Stimulated activated effector memory CD8-positive, alpha-beta T cell treated with anti-CD3 and anti-CD28 coated beads, Interleukin-12 subunit alpha, Interleukin-12 subunit beta, amount 100 ng/mL, for 72 hours (primary cell): ENCODE results near the gene TEX44.

Experiments used
- ATAC-seq: fragments of 150-1000 bp; cut with Tn5 transposase; 2 replicates; pipeline ENCODE4 v1.10.0; 2021
- DNase-seq, 2 donors: peaks; one replicate each; pipeline ENCODE4 v3.0.0; 2021 to 2022; ENCODE audit warnings: low spot score in 2 of 2
- H3K27ac Mint-ChIP-seq: one replicate; pipeline ENCODE4 v1.8.0; 2022; ENCODE audit warnings: mild to moderate bottlenecking, mixed read lengths
- H3K36me3 Mint-ChIP-seq: one replicate; pipeline ENCODE4 v1.8.0; 2022; ENCODE audit warnings: mild to moderate bottlenecking, mixed read lengths
- H3K4me1 Mint-ChIP-seq: one replicate; pipeline ENCODE4 v1.8.0; 2022; ENCODE audit warnings: mixed read lengths
- H3K4me3 Mint-ChIP-seq: one replicate; pipeline ENCODE4 v1.8.0; 2022; ENCODE audit warnings: mild to moderate bottlenecking, mixed read lengths
- H3K9me3 Mint-ChIP-seq: one replicate; pipeline ENCODE4 v1.8.0; 2022; ENCODE audit warnings: mixed read lengths

Gene TEX44

DNA sequence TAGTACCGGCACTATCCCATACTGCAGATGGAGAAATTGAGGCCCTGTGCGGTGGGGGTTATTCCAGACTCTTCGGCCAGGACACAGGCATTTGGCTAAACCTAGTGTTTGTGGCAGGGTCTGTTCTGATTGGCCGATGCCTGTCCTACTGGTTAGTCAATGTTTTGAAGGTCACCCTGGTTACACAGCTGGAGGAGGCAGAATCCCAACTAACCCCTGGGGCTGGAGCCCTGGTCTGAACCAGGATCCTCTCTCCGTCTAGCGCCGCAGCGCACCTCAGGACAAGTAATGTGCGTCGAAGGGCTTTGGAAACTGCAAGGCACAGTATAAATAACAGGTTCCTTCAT is 19.4 kb downstream of the TEX44 start:
- peak; percentile 0 for ATAC-seq
- Mint-ChIP-seq H3K27ac (peak overlapping the region; percentile 99), H3K36me3 (peaks cover 38% of the 10 kb centered on the region), H3K4me3 (peak overlapping the region; percentile 92), H3K4me1 (peaks cover 39% of the 10 kb centered on the region), H3K9me3 (no peaks in the 10 kb centered on the region)
- no peak for DNase-seq

DNA sequence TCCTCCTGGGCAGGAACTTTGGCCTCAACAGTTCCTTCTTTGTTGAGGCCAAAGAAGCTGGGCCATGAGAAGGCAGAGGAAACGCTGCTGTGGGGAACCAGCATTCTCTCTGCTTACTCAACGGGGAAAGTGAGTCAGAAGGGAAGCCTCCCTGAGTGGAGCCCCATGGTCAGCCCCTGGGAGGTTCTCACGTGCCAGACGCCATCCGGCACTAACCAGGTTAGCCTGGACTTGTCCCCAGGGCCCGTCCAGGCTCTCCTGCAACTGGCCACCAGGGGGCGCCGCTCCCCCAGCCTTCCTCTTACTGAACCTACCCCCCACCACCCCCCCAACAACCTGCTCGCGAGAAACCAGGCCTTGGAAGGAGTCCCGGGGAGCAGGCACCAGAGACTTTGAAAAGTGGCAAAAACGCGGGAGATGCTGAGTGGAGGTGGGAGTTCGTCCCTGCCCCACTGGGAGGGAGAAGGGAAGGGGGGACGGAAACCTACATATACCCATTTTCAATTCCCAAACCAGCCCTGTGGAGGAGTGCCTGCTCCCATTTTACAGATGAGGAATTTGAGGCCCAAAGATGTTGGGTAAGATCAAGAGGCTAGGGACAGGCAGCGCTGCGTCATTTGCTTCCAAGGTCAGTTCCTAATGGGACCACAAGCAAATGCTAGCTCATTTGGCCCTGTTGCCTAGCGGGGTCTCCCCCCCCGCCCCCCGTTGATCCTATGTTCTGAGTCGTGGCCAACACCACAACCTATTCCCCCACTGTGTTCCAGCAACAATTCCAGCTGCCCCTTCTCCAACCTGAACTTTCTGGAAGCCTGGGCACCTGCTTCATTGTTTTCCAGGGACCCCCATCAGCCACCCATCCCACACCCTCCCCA is 20.0 kb downstream of the TEX44 start:
- H3K9me3 Mint-ChIP-seq: no peaks in the 10 kb centered on the region
- H3K4me1 Mint-ChIP-seq: peaks cover 39% of the 10 kb centered on the region
- peaks cover 34% of the 10 kb centered on the region for H3K36me3 Mint-ChIP-seq
- ATAC-seq (peak; percentile 86), DNase-seq (peak; percentile 92 to 95)
- peak overlapping the region; percentile 92 for H3K4me3 Mint-ChIP-seq
- peak overlapping the region; percentile 99 for H3K27ac Mint-ChIP-seq

DNA sequence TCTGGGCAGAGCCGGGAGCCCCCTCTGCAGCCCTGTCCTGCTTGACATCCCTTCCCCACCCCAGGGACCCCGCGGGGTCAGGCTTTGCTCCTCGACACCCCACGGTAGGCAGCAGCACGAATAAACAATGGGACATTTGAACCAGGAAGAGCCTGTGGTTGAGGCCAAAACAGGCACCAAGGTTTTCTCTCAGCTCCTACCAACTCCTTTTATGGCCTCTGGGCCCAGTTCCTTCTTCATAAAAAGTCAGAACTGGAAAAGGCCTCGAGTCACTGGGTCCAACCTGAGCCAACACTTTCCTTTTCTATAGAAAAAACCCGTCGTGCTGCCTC is 20.6 kb downstream of the TEX44 start:
- ATAC-seq: no peak
- peak overlapping the region; percentile 92 for H3K4me3 Mint-ChIP-seq
- peaks cover 39% of the 10 kb centered on the region for H3K4me1 Mint-ChIP-seq
- no peaks in the 10 kb centered on the region for H3K9me3 Mint-ChIP-seq
- DNase-seq: no peak
- peaks cover 34% of the 10 kb centered on the region for H3K36me3 Mint-ChIP-seq
- peak overlapping the region; percentile 99 for H3K27ac Mint-ChIP-seq

DNA sequence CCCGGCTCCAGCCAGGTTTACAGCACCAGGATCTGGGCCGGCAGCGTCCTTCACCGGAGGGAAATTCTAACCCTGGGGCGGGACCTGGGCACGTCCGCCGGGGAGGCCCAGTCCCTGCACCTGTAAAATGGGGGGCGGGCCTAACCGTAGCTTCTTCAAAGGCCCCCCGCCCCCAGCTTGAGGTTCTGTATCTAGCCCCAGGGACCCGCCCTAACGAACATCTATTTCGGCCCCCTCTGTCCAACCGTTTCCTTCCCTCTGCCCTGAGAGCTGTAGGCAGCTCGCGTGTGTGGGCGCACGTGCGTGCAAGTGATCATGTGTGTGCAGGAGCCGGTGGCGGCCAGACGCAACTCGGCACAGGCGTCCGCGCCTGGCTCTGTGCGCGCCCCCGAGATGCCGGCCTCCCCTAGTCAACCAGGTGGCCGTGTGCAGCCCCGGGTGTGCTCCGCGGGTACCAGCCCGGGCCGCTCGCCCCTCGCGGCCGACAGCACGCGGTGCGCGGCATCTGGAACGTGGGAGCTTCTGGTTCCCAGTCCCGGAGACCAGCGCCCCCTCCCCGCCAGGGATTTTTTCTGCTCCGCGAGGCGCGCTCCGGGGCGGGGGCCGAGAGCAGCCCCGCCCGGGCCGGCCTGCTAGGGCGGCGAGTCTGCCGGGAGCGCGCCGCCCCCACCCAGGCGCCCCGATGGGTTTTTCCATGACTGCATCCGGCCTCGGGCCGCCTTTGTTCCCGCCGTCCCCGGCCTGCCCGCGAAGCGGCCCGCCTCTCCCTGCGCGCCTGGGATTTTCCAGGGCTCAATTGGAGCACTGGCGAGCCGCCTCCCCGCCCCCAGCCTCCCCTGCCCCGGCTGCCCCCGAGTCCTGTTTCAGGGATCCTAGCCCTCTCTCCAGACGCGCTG is 21.2 kb downstream of the TEX44 start:
- peak overlapping the region; percentile 92 for H3K4me3 Mint-ChIP-seq
- ATAC-seq (peak; percentile 76), DNase-seq (peak; percentile 77 to 89)
- peaks cover 34% of the 10 kb centered on the region for H3K36me3 Mint-ChIP-seq
- H3K4me1 Mint-ChIP-seq: peaks cover 39% of the 10 kb centered on the region
- no peaks in the 10 kb centered on the region for H3K9me3 Mint-ChIP-seq
- peak overlapping the region; percentile 99 for H3K27ac Mint-ChIP-seq

DNA sequence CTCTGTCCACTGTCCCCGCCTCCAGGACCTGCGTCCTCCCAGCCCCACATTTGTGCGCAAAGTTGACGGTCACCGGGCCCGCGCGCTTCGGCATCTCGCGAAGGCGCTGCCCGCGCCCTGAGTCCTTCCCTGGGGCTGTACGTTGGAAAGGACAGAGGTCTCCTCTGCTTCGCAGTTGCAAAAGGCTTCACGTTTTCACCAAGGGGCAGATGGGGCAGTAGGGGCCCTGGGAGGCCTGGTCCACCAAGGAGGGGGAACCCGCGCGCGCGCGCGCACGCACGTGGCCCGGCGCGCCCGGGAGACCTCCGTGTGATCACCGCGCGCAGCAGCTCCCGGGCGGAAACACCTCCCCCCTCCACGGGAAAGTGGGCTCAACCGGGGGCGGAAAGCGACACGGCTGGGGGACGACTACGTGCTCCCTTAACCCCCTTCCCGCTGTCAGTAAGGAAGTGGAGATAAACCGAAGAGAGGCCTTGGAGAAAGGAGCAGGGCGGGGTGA is 21.9 kb downstream of the TEX44 start:
- peak overlapping the region; percentile 99 for H3K27ac Mint-ChIP-seq
- no peak for DNase-seq
- no peaks in the 10 kb centered on the region for H3K9me3 Mint-ChIP-seq
- H3K36me3 Mint-ChIP-seq: peaks cover 34% of the 10 kb centered on the region
- ATAC-seq: peak; percentile 1
- H3K4me3 Mint-ChIP-seq: peak overlapping the region; percentile 92
- H3K4me1 Mint-ChIP-seq: peaks cover 39% of the 10 kb centered on the region

DNA sequence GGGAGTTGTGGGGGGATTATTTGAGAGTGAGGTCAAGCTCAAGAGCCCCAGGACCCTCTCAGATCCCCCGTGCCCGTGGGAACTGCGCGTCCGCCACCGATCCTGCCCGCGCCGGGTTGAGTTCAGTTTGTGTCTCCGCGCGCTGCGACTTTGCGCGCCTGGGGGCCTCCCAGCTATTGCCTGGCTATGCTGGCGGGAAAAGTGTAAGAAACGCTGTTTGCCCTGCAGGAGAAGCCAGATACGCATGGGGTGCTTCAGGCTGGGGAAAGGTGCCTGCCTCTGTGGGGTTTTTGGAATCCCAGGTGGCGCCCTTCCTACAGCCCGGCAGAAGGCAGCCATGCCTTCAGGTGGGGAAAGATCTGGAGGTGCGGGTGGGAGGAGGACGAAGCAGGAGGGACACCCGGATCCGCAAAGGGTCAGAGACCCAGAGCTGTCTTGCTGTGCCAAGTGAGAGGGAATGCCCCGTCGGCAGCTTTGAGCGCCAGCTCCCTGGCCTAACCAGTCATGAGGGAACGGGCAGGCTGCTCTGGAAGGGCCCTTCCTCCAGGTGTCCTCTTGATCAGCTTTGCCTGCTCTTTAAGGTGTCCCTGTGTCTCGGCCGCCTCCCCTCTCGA is 22.5 kb downstream of the TEX44 start:
- Mint-ChIP-seq H3K4me3 (peak overlapping the region; percentile 92), H3K36me3 (peaks cover 34% of the 10 kb centered on the region), H3K27ac (peak overlapping the region; percentile 99), H3K4me1 (peaks cover 39% of the 10 kb centered on the region), H3K9me3 (no peaks in the 10 kb centered on the region)
- DNase-seq (peak in 1 of 2 donors; percentile 56), ATAC-seq (no peak)

DNA sequence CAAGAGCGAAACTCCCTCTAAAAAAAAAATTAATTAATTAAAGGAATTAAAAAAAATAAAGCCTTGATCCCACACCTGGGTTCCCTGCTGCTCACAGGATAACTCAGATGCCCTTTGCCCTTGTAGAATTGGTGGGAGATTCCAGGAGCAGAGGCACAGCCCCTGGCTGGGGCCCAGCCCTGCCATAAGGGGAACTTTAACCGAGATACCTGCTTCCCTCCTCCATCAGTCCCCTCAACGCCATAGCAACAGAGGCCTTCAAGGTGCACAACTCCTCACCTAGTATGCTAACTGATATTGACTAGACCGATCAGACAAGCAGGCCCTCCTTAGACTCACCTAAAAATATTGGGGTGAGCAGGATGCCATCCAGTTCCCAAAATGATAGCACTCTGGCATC is 23.6 kb downstream of the TEX44 start:
- no peak for DNase-seq
- no peak for ATAC-seq
- Mint-ChIP-seq H3K4me3 (peak overlapping the region; percentile 6), H3K27ac (peak overlapping the region; percentile 32), H3K9me3 (no peaks in the 10 kb centered on the region), H3K4me1 (peaks cover 28% of the 10 kb centered on the region), H3K36me3 (peaks cover 34% of the 10 kb centered on the region)

DNA sequence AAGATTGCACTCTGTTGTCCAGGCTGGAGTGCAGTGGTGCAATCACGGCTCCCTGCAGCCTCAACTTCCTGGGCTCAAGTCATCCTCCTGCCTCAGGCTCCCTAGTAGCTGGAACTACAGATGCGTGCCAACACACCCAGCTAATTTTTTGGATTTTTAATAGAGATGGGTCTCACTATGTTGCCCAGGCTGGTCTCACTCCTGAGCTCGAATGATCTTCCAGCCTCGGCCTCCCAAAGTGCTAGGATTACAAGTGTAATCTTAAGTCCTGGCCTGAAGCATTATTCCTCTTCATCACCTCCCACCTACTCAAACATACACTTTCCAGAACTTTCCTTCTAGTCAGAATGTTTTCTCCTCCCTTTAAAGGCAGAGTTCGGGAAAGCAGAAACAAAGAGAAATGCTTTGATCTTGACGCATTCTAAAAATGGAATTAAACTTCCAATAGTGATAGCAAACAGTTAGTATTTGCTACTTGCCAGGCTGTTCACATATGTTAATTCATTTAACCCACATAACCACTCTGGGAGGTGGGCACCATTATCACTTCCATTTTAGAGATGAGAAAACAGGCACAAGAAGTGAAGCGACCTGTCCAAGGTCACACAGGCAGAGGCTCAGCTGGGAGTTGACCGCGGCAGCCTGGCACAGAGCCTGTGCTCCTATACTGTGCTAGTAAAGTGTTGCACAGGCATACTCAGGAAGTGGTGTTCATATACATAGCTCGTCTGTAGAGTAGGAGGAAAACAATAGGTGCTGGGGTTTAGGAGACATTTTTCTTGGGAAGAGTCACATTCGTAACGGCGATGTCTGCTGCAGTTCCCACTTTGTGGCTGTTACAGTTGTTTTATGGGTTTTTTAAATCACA is 24.6 kb downstream of the TEX44 start:
- Mint-ChIP-seq H3K4me1 (peaks cover 26% of the 10 kb centered on the region), H3K9me3 (no peaks in the 10 kb centered on the region), H3K4me3 (no peak overlapping the region), H3K36me3 (peaks cover 27% of the 10 kb centered on the region), H3K27ac (peak overlapping the region; percentile 32)
- ATAC-seq (no peak), DNase-seq (no peak)

DNA sequence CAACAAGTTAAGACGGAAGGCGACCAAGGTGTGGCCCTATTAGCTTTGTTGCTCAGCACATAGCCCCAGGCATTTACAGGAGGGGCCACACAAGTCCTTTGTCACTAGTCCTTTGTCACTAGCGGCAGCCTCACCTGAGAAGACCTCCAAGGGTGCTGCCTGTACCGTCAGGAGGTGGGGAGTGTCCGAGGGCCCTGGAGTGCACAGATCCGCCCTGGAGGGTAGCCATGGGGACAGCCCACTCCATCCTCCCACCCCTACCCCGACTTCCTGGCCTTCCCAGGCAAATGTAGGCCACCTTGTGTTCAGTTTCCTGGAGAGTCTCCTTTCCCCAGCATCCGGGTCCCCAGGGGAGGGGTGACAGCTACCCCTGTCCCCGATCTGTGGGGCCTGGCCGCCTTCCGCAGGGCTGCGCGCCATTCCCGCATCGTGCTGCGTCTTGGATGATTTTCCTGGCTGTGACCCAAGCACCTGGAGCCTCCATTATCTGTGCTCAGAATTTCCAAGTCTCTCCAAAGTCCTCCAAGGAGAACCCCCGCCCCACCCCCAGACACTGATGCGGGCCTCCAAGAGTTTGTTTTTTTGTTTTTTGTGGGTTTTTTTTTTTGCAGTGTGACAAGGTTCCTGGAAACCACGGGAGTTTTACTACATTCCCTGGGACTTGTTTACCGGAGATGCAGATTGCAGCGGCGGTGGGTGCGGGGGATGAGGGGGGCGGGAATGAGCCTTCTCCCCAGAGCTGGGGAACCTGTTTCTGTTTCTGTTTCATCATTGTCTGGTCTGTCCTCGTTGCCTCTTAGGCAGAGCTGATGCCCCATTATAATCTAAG is 28.6 kb downstream of the TEX44 start:
- H3K27ac Mint-ChIP-seq: peak overlapping the region; percentile 92

DNA sequence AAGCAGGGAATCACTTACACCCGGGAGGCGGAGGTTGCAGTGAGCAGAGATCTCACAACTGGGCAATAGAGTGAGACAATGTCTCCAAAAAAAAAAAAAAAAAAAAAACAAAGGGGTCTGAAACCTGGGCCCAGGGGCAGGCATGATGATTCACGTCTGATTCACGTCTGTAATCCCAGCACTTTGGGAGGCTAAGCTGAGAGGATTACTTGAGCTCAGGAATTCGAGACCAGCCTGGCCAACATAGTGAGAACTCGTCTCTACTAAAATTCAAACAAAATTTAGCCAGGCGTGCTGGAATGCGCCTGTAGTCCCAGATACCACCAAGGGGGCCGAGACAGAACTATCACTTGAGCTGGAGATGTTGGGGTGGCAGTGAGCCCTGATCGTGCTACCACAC is 30.3 kb downstream of the TEX44 start:
- DNase-seq (no peak), ATAC-seq (no peak)
- Mint-ChIP-seq H3K36me3 (no peaks in the 10 kb centered on the region), H3K4me3 (no peak overlapping the region), H3K9me3 (no peaks in the 10 kb centered on the region), H3K4me1 (peaks cover 14% of the 10 kb centered on the region), H3K27ac (peak overlapping the region; percentile 92)

More for the DNA sequence above, 28.6 kb downstream of the TEX44 start:
- ATAC-seq (peak; percentile 51), DNase-seq (no peak)
- Mint-ChIP-seq H3K9me3 (no peaks in the 10 kb centered on the region), H3K36me3 (no peaks in the 10 kb centered on the region), H3K4me1 (peaks cover 14% of the 10 kb centered on the region), H3K4me3 (peak overlapping the region; percentile 50)

DNA sequence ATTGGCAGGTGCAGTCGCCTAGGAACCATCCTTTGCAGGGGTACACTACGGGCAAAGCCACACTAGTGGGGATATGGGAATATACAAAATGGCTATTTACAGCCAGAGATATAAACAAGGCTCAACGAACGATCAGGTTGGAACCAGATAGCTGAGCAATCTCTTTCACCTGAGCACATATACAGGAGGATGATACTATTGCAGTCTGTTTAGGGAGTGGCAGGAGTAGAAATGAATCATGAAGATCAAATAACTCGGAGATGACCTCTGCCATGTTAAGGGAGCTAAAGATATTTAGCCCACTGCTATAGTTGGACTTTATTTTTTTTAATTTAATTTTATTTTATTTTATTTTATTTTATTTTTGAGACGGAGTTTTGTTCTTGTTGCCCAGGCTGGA is 33.8 kb downstream of the TEX44 start:
- Mint-ChIP-seq H3K4me3 (no peak overlapping the region), H3K9me3 (no peaks in the 10 kb centered on the region), H3K27ac (no peak overlapping the region), H3K36me3 (no peaks in the 10 kb centered on the region), H3K4me1 (peaks cover 12% of the 10 kb centered on the region)
- ATAC-seq: no peak
- DNase-seq: no peak

DNA sequence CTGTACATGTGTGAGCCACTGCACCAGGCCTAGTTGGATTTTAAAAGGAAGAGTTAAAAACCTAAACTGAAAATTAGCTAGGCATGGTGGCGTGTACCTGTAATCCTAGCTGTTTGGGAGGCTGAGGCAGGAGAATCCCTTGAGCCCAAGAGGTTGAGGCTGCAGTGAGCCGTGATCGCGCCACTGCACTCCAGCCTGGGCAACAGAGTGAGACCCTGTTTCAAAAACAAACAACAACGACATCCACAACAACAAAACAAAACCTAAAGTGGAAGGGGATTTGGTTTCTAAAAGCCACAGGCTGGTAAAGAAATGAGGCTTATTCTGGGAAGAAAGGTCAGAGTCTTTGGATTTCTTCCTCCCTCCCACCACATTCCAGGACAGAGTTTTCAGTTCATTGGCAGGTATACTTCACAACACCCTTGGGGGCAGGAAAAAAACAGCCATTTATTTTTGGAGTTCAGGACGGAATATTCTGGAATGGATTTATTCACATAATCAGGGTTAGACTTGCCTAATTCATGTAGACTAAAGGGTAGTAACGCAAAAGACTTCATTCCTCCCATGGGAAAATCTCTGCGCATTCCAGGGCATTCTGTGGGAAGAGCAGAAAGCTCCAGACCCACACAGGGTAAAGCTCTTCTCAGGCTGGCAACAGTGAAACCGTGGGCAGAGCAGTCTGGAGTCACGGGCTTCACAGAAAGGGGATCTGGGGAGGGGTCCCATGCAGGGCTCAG is 34.9 kb downstream of the TEX44 start:
- DNase-seq: no peak
- Mint-ChIP-seq H3K4me1 (peaks cover 2% of the 10 kb centered on the region), H3K27ac (no peak overlapping the region), H3K4me3 (no peak overlapping the region), H3K36me3 (no peaks in the 10 kb centered on the region), H3K9me3 (no peaks in the 10 kb centered on the region)
- no peak for ATAC-seq

DNA sequence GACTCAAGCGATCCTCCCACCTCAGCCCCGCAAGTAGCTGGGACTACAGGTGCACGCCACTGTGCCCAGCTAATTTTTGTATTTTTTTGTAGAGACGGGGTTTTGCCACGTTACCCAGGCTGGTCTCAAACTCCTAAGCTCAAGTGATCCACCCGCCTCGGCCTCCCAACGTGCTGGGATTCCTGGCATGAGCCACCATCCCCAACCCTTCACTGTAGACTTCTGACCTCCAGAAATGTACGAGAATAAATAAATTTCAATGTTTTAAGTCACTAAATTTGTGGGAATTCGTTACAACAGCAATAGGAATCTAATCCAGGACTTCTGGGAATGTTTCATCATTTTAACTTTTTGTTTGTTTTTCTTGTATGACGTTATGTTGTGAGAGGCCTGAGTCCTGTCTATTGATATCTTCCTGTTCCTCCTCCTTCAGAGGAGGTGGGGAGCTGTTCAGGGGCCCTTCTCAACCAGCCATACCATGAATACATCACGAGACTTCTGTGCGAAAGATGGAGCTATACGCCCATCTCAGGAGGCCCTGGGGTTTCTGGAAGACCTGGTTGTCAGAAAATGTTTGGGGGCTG is 40.0 kb downstream of the TEX44 start:
- Mint-ChIP-seq H3K27ac (no peak overlapping the region), H3K36me3 (no peaks in the 10 kb centered on the region), H3K4me3 (no peak overlapping the region), H3K9me3 (no peaks in the 10 kb centered on the region), H3K4me1 (no peaks in the 10 kb centered on the region)
- ATAC-seq: no peak
- DNase-seq: no peak
